ENCODE data around the gene STXBP6. TPM values are rescaled to one million over a fixed set of nuclear protein-coding genes. Genes with fewer than 3 reads are reported as not detected.

Gene STXBP6
- total RNA-seq, 1 experiment from 2014 or later, result 32.2 TPM

GRCh38 chr14:24828486-24828885 is 221.5 kb downstream of the STXBP6 start:
- Mint-ChIP-seq H3K9me3 (ENCODE audit: unreplicated experiment) (no peaks in the 10 kb centered on the region), H3K27ac (ENCODE audit: unreplicated experiment) (no peak overlapping the region), H3K27me3 (ENCODE audit: insufficient read depth, unreplicated experiment) (no peaks in the 10 kb centered on the region), H3K4me1 (ENCODE audit: low read depth, unreplicated experiment) (no peaks in the 10 kb centered on the region), H3K4me3 (ENCODE audit: unreplicated experiment) (no peak overlapping the region), H3K36me3 (ENCODE audit: insufficient read depth, unreplicated experiment) (no peaks in the 10 kb centered on the region)
- ChIA-PET CTCF (no interaction called here), POLR2A (no interaction called here)
- no peaks in the 10 kb centered on the region for H3K36me3 ChIP-seq (ENCODE audit: control insufficient read depth, insufficient read depth, low read length)
- 0 out of 2 replicates have a peak, but pooled peaks cover 3% of the 10 kb centered on the region for H3K4me1 ChIP-seq
- TF ChIP-seq CTCF (IDR thresholded peaks at IDR 0.05; ENCODE audit: insufficient read depth in 1 of 2, low read depth in 1 of 2, low read length in 1 of 2, severe bottlenecking in 1 of 2, unreplicated experiment in 1 of 2), result no peak
- no peaks in the 10 kb centered on the region for H3K27me3 ChIP-seq (replicated peaks; ENCODE audit: control insufficient read depth, insufficient read depth, low read length)
- H3K4me3 ChIP-seq (ENCODE audit: low read depth, low read length), result no peak overlapping the region
- DNase-seq, result no peak
- no peaks in the 10 kb centered on the region for H3K9me3 ChIP-seq
- BruUV-seq (replicated peaks), result no TSS peak
- intact Hi-C loops (cut with micrococcal nuclease; ENCODE audit: unreplicated experiment), result no loop called here

- intact Hi-C loops (cut with micrococcal nuclease; ENCODE audit: unreplicated experiment), result no loop called here
- Histone ChIP-seq H3K27me3 (replicated peaks; ENCODE audit: control insufficient read depth, insufficient read depth, low read length) (no peaks in the 10 kb centered on the region), H3K36me3 (ENCODE audit: control insufficient read depth, insufficient read depth, low read length) (no peaks in the 10 kb centered on the region), H3K4me3 (ENCODE audit: low read depth, low read length) (no peak overlapping the region), H3K4me1 (peaks cover 3% of the 10 kb centered on the region; the same call in 1 of the 2 replicates), H3K9me3 (no peaks in the 10 kb centered on the region)
- peaks cover 9% of the 10 kb centered on the region for H3K36me3 Mint-ChIP-seq (ENCODE audit: insufficient read depth, unreplicated experiment)
- H3K27ac Mint-ChIP-seq (ENCODE audit: unreplicated experiment), result no peak overlapping the region
- no TSS peak for BruUV-seq (replicated peaks)
- TF ChIP-seq CTCF (IDR thresholded peaks at IDR 0.05; ENCODE audit: insufficient read depth in 1 of 2, low read depth in 1 of 2, low read length in 1 of 2, severe bottlenecking in 1 of 2, unreplicated experiment in 1 of 2), result no peak
- DNase-seq, result no peak
- POLR2A ChIA-PET, result no interaction called here
- no peaks in the 10 kb centered on the region for H3K27me3 Mint-ChIP-seq (ENCODE audit: insufficient read depth, unreplicated experiment)
- no peak overlapping the region for H3K4me3 Mint-ChIP-seq (ENCODE audit: unreplicated experiment)
- CTCF ChIA-PET, result no interaction called here
- H3K9me3 Mint-ChIP-seq (ENCODE audit: unreplicated experiment), result no peaks in the 10 kb centered on the region
- H3K4me1 Mint-ChIP-seq (ENCODE audit: low read depth, unreplicated experiment), result no peaks in the 10 kb centered on the region
Observed at GRCh38 chr14:24826390-24826789, 223.6 kb downstream of the STXBP6 start.

- POLR2A ChIA-PET, result no interaction called here
- no peak for TF ChIP-seq CTCF (IDR thresholded peaks at IDR 0.05; ENCODE audit: insufficient read depth in 1 of 2, low read depth in 1 of 2, low read length in 1 of 2, severe bottlenecking in 1 of 2, unreplicated experiment in 1 of 2)
Observed at GRCh38 chr14:24820616-24821015, 229.3 kb downstream of the STXBP6 start.

More at GRCh38 chr14:24820616-24821015, 229.3 kb downstream of the STXBP6 start:
- Histone ChIP-seq H3K9me3 (no peaks in the 10 kb centered on the region), H3K27me3 (replicated peaks; ENCODE audit: control insufficient read depth, insufficient read depth, low read length) (no peaks in the 10 kb centered on the region), H3K4me1 (peaks cover 49% of the 10 kb centered on the region), H3K36me3 (ENCODE audit: control insufficient read depth, insufficient read depth, low read length) (no peaks in the 10 kb centered on the region), H3K4me3 (ENCODE audit: low read depth, low read length) (no peak overlapping the region)
- Mint-ChIP-seq H3K27me3 (ENCODE audit: insufficient read depth, unreplicated experiment) (no peaks in the 10 kb centered on the region), H3K4me3 (ENCODE audit: unreplicated experiment) (no peak overlapping the region), H3K9me3 (ENCODE audit: unreplicated experiment) (no peaks in the 10 kb centered on the region), H3K27ac (ENCODE audit: unreplicated experiment) (no peak overlapping the region), H3K36me3 (ENCODE audit: insufficient read depth, unreplicated experiment) (peaks cover 16% of the 10 kb centered on the region), H3K4me1 (ENCODE audit: low read depth, unreplicated experiment) (peaks cover 24% of the 10 kb centered on the region)
- BruUV-seq (replicated peaks), result no TSS peak
- CTCF ChIA-PET, result no interaction called here
- intact Hi-C loops (cut with micrococcal nuclease; ENCODE audit: unreplicated experiment), result no loop called here
- DNase-seq, result no peak

All from Caco-2 (cell line).